Measurements from ENCODE around the gene SLC66A1.

Gene SLC66A1

GRCh38 chr1:19370453-19371170 is 58.5 kb downstream of the SLC66A1 start:
- TF ChIP-seq CTCF (IDR thresholded peaks at IDR 0.05; ENCODE audit: low read depth, low read length) (no peak), EZH2phosphoT487 (IDR thresholded peaks at IDR 0.05; ENCODE audit: low read depth) (no peak)
- H3K4me1 ChIP-seq (ENCODE audit: low read length) = no peaks in the 10 kb centered on the region
- H3K27ac ChIP-seq (ENCODE audit: low read length) = no peak overlapping the region
- no peak overlapping the region for H3K4me3 ChIP-seq (ENCODE audit: low read length)
- H3K9ac ChIP-seq (ENCODE audit: low read length) = no peak overlapping the region
- no peaks in the 10 kb centered on the region for H3K79me2 ChIP-seq (ENCODE audit: low read length)
- no peak overlapping the region for H2AFZ ChIP-seq (ENCODE audit: low read depth, low read length)
- H3K9me3 ChIP-seq (ENCODE audit: insufficient read depth, low read length) = no peaks in the 10 kb centered on the region
- no peaks in the 10 kb centered on the region for H3K27me3 ChIP-seq (ENCODE audit: low read depth, low read length)
- H3K4me2 ChIP-seq (ENCODE audit: low read length) = no peak overlapping the region
- no peaks in the 10 kb centered on the region for H3K36me3 ChIP-seq (replicated peaks; ENCODE audit: low read depth, low read length)
- no peaks in the 10 kb centered on the region for H4K20me1 ChIP-seq (ENCODE audit: insufficient read depth, low read length)

GRCh38 chr1:19371226-19372135 is 59.4 kb downstream of the SLC66A1 start:
- Histone ChIP-seq H3K4me1 (ENCODE audit: low read length) (no peaks in the 10 kb centered on the region), H3K4me2 (ENCODE audit: low read length) (no peak overlapping the region), H3K4me3 (ENCODE audit: low read length) (no peak overlapping the region), H2AFZ (ENCODE audit: low read depth, low read length) (no peak overlapping the region), H3K9me3 (ENCODE audit: insufficient read depth, low read length) (no peaks in the 10 kb centered on the region), H3K27ac (ENCODE audit: low read length) (no peak overlapping the region), H3K9ac (ENCODE audit: low read length) (no peak overlapping the region), H3K79me2 (ENCODE audit: low read length) (no peaks in the 10 kb centered on the region), H3K27me3 (ENCODE audit: low read depth, low read length) (no peaks in the 10 kb centered on the region), H3K36me3 (replicated peaks; ENCODE audit: low read depth, low read length) (no peaks in the 10 kb centered on the region), H4K20me1 (ENCODE audit: insufficient read depth, low read length) (no peaks in the 10 kb centered on the region)
- TF ChIP-seq EZH2phosphoT487 (IDR thresholded peaks at IDR 0.05; ENCODE audit: low read depth) (no peak), CTCF (IDR thresholded peaks at IDR 0.05; ENCODE audit: low read depth, low read length) (no peak)

- no peaks in the 10 kb centered on the region for H3K79me2 ChIP-seq (ENCODE audit: low read length)
- H3K36me3 ChIP-seq (replicated peaks; ENCODE audit: low read depth, low read length) = no peaks in the 10 kb centered on the region
- no peak overlapping the region for H3K4me3 ChIP-seq (ENCODE audit: low read length)
- no peaks in the 10 kb centered on the region for H3K9me3 ChIP-seq (ENCODE audit: insufficient read depth, low read length)
- H3K4me2 ChIP-seq (ENCODE audit: low read length) = no peak overlapping the region
- no peaks in the 10 kb centered on the region for H4K20me1 ChIP-seq (ENCODE audit: insufficient read depth, low read length)
- H2AFZ ChIP-seq (ENCODE audit: low read depth, low read length) = no peak overlapping the region
- H3K27me3 ChIP-seq (ENCODE audit: low read depth, low read length) = no peaks in the 10 kb centered on the region
- no peak for TF ChIP-seq EZH2phosphoT487 (IDR thresholded peaks at IDR 0.05; ENCODE audit: low read depth)
- TF ChIP-seq CTCF (IDR thresholded peaks at IDR 0.05; ENCODE audit: low read depth, low read length) = no peak
- H3K9ac ChIP-seq (ENCODE audit: low read length) = no peak overlapping the region
- H3K27ac ChIP-seq (ENCODE audit: low read length) = no peak overlapping the region
- H3K4me1 ChIP-seq (ENCODE audit: low read length) = no peaks in the 10 kb centered on the region
Observed at GRCh38 chr1:19372136-19372514, 60.0 kb downstream of the SLC66A1 start.

- Histone ChIP-seq H2AFZ (ENCODE audit: low read depth, low read length) (no peak overlapping the region), H3K4me3 (ENCODE audit: low read length) (no peak overlapping the region), H3K27ac (ENCODE audit: low read length) (no peak overlapping the region), H3K9ac (ENCODE audit: low read length) (no peak overlapping the region), H3K4me2 (ENCODE audit: low read length) (no peak overlapping the region), H3K27me3 (ENCODE audit: low read depth, low read length) (no peaks in the 10 kb centered on the region), H4K20me1 (ENCODE audit: insufficient read depth, low read length) (no peaks in the 10 kb centered on the region), H3K4me1 (ENCODE audit: low read length) (no peaks in the 10 kb centered on the region), H3K36me3 (replicated peaks; ENCODE audit: low read depth, low read length) (peaks cover 1% of the 10 kb centered on the region), H3K9me3 (ENCODE audit: insufficient read depth, low read length) (no peaks in the 10 kb centered on the region), H3K79me2 (ENCODE audit: low read length) (no peaks in the 10 kb centered on the region)
- TF ChIP-seq CTCF (IDR thresholded peaks at IDR 0.05; ENCODE audit: low read depth, low read length) (no peak), EZH2phosphoT487 (IDR thresholded peaks at IDR 0.05; ENCODE audit: low read depth) (no peak)
Observed at GRCh38 chr1:19372602-19373001, 60.5 kb downstream of the SLC66A1 start.

Data from OCI-LY3 (cell line).